ENCODE data around the gene COPS7A. TPM values are rescaled to one million over a fixed set of nuclear protein-coding genes. Genes with fewer than 3 reads are reported as not detected.

COPS7A gene
- total RNA-seq, 1 experiment from 2014 or later = 55.5 TPM

- no peak for TF ChIP-seq CTCF (IDR thresholded peaks at IDR 0.05; ENCODE audit: unreplicated experiment)
- DNase-seq (ENCODE audit: unreplicated experiment) = peak; percentile 96
- no peaks in the 10 kb centered on the region for H3K27me3 Mint-ChIP-seq (ENCODE audit: insufficient read depth, unreplicated experiment)
- H3K27ac Mint-ChIP-seq (ENCODE audit: low read depth, unreplicated experiment) = peak within 1 kb of the TSS; percentile 95
- no peaks in the 10 kb centered on the region for H3K9me3 Mint-ChIP-seq (ENCODE audit: unreplicated experiment)
- H3K4me3 Mint-ChIP-seq (ENCODE audit: unreplicated experiment) = peak within 1 kb of the TSS; percentile 84
- peaks cover 11% of the 10 kb centered on the region for H3K36me3 Mint-ChIP-seq (ENCODE audit: insufficient read depth, unreplicated experiment)
- H3K4me1 Mint-ChIP-seq (ENCODE audit: insufficient read depth, unreplicated experiment) = peaks cover 55% of the 10 kb centered on the region
- CTCF ChIA-PET = interaction anchor here (0.6 to 7.8 kb wide), 17 partner anchors 8 to 252 kb away, joined by 3 to 174 read pairs (median 6); partner anchors contain the start of genes CD4, COPS7A, LPCAT3 and MLF2
- intact Hi-C loops (cut with micrococcal nuclease) = loop anchor here (1.0 kb wide), 1 partner anchor 13 kb away; the partner anchor contains the start of gene MLF2
- POLR2A ChIA-PET = interaction anchor here (0.7 to 4.2 kb wide), 14 partner anchors 9 to 180 kb away, joined by 3 to 119 read pairs (median 4); partner anchors contain the start of genes CDCA3, COPS7A, MLF2 and SPSB2
- BruUV-seq (replicated peaks) = no TSS peak
Observed at GRCh38 chr12:6765634-6766581, 42.1 kb downstream of the COPS7A start, which contains the start of gene PTMS. Gene PTMS (plus strand): TSS chr12:6766363. CDS start chr12:6766706, 343 bp downstream.

DNA sequence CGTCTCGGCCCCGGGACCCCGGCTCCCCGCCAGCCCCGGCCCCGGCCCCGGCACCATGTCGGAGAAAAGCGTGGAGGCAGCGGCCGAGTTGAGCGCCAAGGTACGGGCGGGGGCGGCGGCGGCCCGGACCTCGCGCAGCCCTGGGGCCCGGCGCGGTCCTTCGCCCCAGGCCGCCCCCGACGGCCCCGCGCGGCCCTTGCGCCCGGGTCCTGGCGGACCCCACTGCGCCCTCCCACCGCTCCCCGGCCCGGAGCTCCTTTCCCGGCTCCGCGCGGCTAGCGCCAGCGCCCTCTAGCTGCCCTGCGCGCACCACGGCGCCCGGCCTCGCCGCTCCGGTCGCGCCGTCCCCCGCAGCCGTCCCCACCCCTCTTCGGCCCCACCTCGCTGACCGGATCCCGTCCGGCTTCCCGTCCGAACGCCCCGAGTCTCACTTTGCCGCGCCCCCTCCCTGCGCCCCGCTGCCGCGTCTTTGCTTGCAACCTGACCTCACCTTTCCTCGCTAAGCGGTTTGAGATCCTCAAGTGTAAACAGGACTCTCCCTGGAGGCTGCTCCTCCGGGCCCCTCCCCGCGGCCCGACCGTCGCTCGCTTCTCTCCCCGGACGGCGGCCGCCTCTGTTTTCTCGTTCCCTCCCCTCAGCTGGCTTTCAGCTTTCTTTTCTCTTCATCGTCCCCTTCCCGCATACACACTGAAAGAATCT lies 43.0 kb downstream of the COPS7A start:
- peaks cover 57% of the 10 kb centered on the region for H3K4me1 Mint-ChIP-seq (ENCODE audit: insufficient read depth, unreplicated experiment)
- peak; percentile 70 for TF ChIP-seq CTCF (IDR thresholded peaks at IDR 0.05; ENCODE audit: unreplicated experiment)
- CTCF ChIA-PET = interaction anchor here (0.6 to 7.8 kb wide), 22 partner anchors 9 to 251 kb away, joined by 3 to 174 read pairs (median 5); partner anchors contain the start of genes CD4, COPS7A, LPCAT3 and MLF2
- intact Hi-C loops (cut with micrococcal nuclease) = loop anchor here (1.0 kb wide), 2 partner anchors 13 kb away; partner anchors contain the start of gene MLF2
- H3K27me3 Mint-ChIP-seq (ENCODE audit: insufficient read depth, unreplicated experiment) = no peaks in the 10 kb centered on the region
- H3K27ac Mint-ChIP-seq (ENCODE audit: low read depth, unreplicated experiment) = peak overlapping the region; percentile 83
- DNase-seq (ENCODE audit: unreplicated experiment) = peak; percentile 75
- no TSS peak for BruUV-seq (replicated peaks)
- H3K4me3 Mint-ChIP-seq (ENCODE audit: unreplicated experiment) = peak overlapping the region; percentile 84
- H3K36me3 Mint-ChIP-seq (ENCODE audit: insufficient read depth, unreplicated experiment) = peaks cover 15% of the 10 kb centered on the region
- H3K9me3 Mint-ChIP-seq (ENCODE audit: unreplicated experiment) = no peaks in the 10 kb centered on the region
- POLR2A ChIA-PET = interaction anchor here (0.8 to 4.2 kb wide), 17 partner anchors 9 to 179 kb away, joined by 3 to 119 read pairs (median 4); partner anchors contain the start of genes CDCA3, COPS7A, MLF2 and SPSB2

- TSS peak; percentile 18 for BruUV-seq (replicated peaks)
- Mint-ChIP-seq H3K36me3 (ENCODE audit: insufficient read depth, unreplicated experiment) (peaks cover 15% of the 10 kb centered on the region), H3K27me3 (ENCODE audit: insufficient read depth, unreplicated experiment) (no peaks in the 10 kb centered on the region), H3K4me3 (ENCODE audit: unreplicated experiment) (peak overlapping the region; percentile 84), H3K27ac (ENCODE audit: low read depth, unreplicated experiment) (peak overlapping the region; percentile 83), H3K9me3 (ENCODE audit: unreplicated experiment) (no peaks in the 10 kb centered on the region), H3K4me1 (ENCODE audit: insufficient read depth, unreplicated experiment) (peaks cover 62% of the 10 kb centered on the region)
- no peak for TF ChIP-seq CTCF (IDR thresholded peaks at IDR 0.05; ENCODE audit: unreplicated experiment)
- DNase-seq (ENCODE audit: unreplicated experiment) = peak; percentile 23
- POLR2A ChIA-PET = interaction anchor here (0.7 to 4.2 kb wide), 17 partner anchors 8 to 178 kb away, joined by 3 to 119 read pairs (median 4); partner anchors contain the start of genes CDCA3, COPS7A, MLF2 and USP5
- intact Hi-C loops (cut with micrococcal nuclease) = loop anchor here (1.0 kb wide), 1 partner anchor 12 kb away; no protein-coding TSS in a partner anchor
- CTCF ChIA-PET = interaction anchor here (0.6 to 7.8 kb wide), 19 partner anchors 9 to 178 kb away, joined by 3 to 174 read pairs (median 5); partner anchors contain the start of genes CD4, COPS7A, MLF2 and SPSB2
Observed at GRCh38 chr12:6767353-6768319, 43.8 kb downstream of the COPS7A start.
